ENCODE data around the gene RRM2. TPM values are rescaled to one million over a fixed set of nuclear protein-coding genes. Genes with fewer than 3 reads are reported as not detected.

The RRM2 gene
- total RNA-seq, 1 experiment from 2014 or later, result 129 TPM

DNA sequence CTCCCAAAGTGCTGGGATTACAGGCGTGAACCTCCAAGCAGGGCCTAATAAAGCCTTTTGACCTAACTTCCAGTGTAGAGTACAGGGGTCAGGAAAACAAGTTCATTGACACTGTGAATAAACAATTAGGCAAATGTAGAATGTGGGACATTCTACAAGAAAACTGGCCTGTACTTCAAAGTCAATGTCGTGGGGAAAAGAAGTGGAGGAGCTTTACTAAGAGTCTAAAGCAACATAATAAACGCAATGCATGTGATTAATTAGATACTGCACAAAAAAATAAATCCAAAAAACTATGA, 3.6 kb upstream of the RRM2 start:
- no peak overlapping the region for H3K4me3 Mint-ChIP-seq

DNA sequence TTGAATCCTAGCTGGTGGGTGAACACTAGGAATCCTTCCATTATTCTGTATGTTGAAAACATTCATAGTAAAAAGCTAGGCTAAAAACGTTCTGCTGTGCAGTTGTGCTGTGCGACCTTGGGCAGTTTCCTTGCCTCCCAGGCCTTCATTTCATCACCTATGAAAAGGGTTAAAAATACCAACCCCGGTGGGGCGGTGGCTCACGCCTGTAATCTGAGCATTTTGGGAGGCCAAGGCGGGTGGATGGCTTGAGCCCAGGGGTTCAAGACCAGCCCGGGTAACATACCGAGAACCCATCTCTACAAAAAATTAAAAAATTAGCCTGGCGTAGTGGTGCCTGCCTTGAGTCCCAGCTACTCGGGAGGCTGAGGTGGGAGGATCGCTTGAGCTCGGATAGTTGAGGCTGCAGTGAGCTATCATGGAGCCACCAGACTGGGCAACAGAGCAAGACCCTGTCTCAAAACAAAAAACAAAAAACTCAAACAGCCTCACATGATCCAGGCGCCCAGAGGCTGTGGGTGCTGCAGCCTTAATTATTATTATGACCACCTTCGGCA, 2.9 kb upstream of the RRM2 start:
- ChIA-PET POLR2A (interaction anchor here (1.1 kb wide), 1 partner anchor 47 kb away, joined by 3 read pairs; no protein-coding TSS in a partner anchor), CTCF (interaction anchor here (1.1 to 3.0 kb wide), 2 partner anchors 22 to 47 kb away, joined by 8 to 17 read pairs; no protein-coding TSS in a partner anchor)
- Mint-ChIP-seq H3K27ac (no peak overlapping the region; the same call in 1 of the 2 replicates), H3K4me1 (peaks cover 26% of the 10 kb centered on the region), H3K27me3 (ENCODE audit: low read depth) (no peaks in the 10 kb centered on the region; the same call in 1 of the 2 replicates), H3K36me3 (peaks cover 14% of the 10 kb centered on the region), H3K4me3 (peak overlapping the region; percentile 86; the same call in 1 of the 2 replicates), H3K9me3 (no peaks in the 10 kb centered on the region)
- ATAC-seq (no peak), DNase-seq (ENCODE audit: low spot score) (no peak)
- TF ChIP-seq GTF2I (CRISPR knock-in tag; conservative IDR thresholded peaks at IDR 0.05) (peak; percentile 94), ZNF121 (CRISPR knock-in tag; IDR thresholded peaks at IDR 0.05) (peak; percentile 96), CBFB (CRISPR knock-in tag; IDR thresholded peaks at IDR 0.05; ENCODE audit: low read depth) (no peak), JAZF1 (CRISPR knock-in tag; IDR thresholded peaks at IDR 0.05) (no peak)

More for the DNA sequence above, 3.6 kb upstream of the RRM2 start:
- H3K4me1 Mint-ChIP-seq, result peaks cover 19% of the 10 kb centered on the region
- no peaks in the 10 kb centered on the region; the same call in 1 of the 2 replicates for H3K27me3 Mint-ChIP-seq (ENCODE audit: low read depth)
- peaks cover 9% of the 10 kb centered on the region for H3K36me3 Mint-ChIP-seq
- no peak overlapping the region for H3K27ac Mint-ChIP-seq
- no peak for TF ChIP-seq MYBL2 (CRISPR knock-in tag; IDR thresholded peaks at IDR 0.05)
- TF ChIP-seq, protein P1, sequence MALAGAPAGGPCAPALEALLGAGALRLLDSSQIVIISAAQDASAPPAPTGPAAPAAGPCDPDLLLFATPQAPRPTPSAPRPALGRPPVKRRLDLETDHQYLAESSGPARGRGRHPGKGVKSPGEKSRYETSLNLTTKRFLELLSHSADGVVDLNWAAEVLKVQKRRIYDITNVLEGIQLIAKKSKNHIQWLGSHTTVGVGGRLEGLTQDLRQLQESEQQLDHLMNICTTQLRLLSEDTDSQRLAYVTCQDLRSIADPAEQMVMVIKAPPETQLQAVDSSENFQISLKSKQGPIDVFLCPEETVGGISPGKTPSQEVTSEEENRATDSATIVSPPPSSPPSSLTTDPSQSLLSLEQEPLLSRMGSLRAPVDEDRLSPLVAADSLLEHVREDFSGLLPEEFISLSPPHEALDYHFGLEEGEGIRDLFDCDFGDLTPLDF (CRISPR knock-in tag; IDR thresholded peaks at IDR 0.05), result no peak
- TF ChIP-seq FOXJ3 (CRISPR knock-in tag; IDR thresholded peaks at IDR 0.05; ENCODE audit: borderline replicate concordance), result no peak
- TF ChIP-seq, protein P2, sequence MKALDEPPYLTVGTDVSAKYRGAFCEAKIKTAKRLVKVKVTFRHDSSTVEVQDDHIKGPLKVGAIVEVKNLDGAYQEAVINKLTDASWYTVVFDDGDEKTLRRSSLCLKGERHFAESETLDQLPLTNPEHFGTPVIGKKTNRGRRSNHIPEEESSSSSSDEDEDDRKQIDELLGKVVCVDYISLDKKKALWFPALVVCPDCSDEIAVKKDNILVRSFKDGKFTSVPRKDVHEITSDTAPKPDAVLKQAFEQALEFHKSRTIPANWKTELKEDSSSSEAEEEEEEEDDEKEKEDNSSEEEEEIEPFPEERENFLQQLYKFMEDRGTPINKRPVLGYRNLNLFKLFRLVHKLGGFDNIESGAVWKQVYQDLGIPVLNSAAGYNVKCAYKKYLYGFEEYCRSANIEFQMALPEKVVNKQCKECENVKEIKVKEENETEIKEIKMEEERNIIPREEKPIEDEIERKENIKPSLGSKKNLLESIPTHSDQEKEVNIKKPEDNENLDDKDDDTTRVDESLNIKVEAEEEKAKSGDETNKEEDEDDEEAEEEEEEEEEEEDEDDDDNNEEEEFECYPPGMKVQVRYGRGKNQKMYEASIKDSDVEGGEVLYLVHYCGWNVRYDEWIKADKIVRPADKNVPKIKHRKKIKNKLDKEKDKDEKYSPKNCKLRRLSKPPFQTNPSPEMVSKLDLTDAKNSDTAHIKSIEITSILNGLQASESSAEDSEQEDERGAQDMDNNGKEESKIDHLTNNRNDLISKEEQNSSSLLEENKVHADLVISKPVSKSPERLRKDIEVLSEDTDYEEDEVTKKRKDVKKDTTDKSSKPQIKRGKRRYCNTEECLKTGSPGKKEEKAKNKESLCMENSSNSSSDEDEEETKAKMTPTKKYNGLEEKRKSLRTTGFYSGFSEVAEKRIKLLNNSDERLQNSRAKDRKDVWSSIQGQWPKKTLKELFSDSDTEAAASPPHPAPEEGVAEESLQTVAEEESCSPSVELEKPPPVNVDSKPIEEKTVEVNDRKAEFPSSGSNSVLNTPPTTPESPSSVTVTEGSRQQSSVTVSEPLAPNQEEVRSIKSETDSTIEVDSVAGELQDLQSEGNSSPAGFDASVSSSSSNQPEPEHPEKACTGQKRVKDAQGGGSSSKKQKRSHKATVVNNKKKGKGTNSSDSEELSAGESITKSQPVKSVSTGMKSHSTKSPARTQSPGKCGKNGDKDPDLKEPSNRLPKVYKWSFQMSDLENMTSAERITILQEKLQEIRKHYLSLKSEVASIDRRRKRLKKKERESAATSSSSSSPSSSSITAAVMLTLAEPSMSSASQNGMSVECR (CRISPR knock-in tag; IDR thresholded peaks at IDR 0.05; ENCODE audit: borderline replicate concordance), result no peak
- no peak for TF ChIP-seq NR2C2 (CRISPR knock-in tag; IDR thresholded peaks at IDR 0.05)
- TF ChIP-seq GABPB1 (CRISPR knock-in tag; IDR thresholded peaks at IDR 0.05), result no peak
- no peak for TF ChIP-seq ATF1 (CRISPR knock-in tag; IDR thresholded peaks at IDR 0.05)
- TF ChIP-seq, protein P3, sequence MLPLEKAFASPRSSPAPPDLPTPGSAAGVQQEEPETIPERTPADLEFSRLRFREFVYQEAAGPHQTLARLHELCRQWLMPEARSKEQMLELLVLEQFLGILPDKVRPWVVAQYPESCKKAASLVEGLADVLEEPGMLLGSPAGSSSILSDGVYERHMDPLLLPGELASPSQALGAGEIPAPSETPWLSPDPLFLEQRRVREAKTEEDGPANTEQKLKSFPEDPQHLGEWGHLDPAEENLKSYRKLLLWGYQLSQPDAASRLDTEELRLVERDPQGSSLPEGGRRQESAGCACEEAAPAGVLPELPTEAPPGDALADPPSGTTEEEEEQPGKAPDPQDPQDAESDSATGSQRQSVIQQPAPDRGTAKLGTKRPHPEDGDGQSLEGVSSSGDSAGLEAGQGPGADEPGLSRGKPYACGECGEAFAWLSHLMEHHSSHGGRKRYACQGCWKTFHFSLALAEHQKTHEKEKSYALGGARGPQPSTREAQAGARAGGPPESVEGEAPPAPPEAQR (CRISPR knock-in tag; IDR thresholded peaks at IDR 0.05), result no peak
- TF ChIP-seq ZNF416 (CRISPR knock-in tag; IDR thresholded peaks at IDR 0.05), result no peak
- TF ChIP-seq, protein P4, sequence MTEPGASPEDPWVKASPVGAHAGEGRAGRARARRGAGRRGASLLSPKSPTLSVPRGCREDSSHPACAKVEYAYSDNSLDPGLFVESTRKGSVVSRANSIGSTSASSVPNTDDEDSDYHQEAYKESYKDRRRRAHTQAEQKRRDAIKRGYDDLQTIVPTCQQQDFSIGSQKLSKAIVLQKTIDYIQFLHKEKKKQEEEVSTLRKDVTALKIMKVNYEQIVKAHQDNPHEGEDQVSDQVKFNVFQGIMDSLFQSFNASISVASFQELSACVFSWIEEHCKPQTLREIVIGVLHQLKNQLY (CRISPR knock-in tag; IDR thresholded peaks at IDR 0.05), result no peak
- no peak for TF ChIP-seq RORB (CRISPR knock-in tag; IDR thresholded peaks at IDR 0.05)
- ChIA-PET POLR2A (interaction anchor here (1.1 kb wide), 1 partner anchor 46 kb away, joined by 3 read pairs; no protein-coding TSS in a partner anchor), CTCF (interaction anchor here (1.1 to 3.0 kb wide), 3 partner anchors 22 to 47 kb away, joined by 8 to 17 read pairs (median 8); no protein-coding TSS in a partner anchor)
- ATAC-seq, result no peak
- H3K9me3 Mint-ChIP-seq, result no peaks in the 10 kb centered on the region
- DNase-seq (ENCODE audit: low spot score), result no peak

All from WTC11 (cell line).